ENCODE data around the gene DSCAML1. TPM values are rescaled to one million over a fixed set of nuclear protein-coding genes. Genes with fewer than 3 reads are reported as not detected.

Gene DSCAML1
- total RNA-seq, 1 experiment from 2014 or later, result 0.15 TPM

GRCh38 chr11:117743121-117743815 is 53.7 kb downstream of the DSCAML1 start:
- Histone ChIP-seq H4K20me1 (ENCODE audit: control insufficient read depth, insufficient read depth, insufficient read length) (no peaks in the 10 kb centered on the region), H3K79me1 (ENCODE audit: insufficient read depth, low read depth, low read length, poor library complexity, severe bottlenecking) (no peaks in the 10 kb centered on the region), H3K23ac (ENCODE audit: insufficient read length, low read depth, low read length) (no peak overlapping the region), H3K14ac (ENCODE audit: insufficient read depth, low read length) (no peak overlapping the region), H3K4ac (ENCODE audit: low read depth, low read length) (no peak overlapping the region), H3K23me2 (ENCODE audit: insufficient read length, low read depth, low read length, poor library complexity, severe bottlenecking) (no peaks in the 10 kb centered on the region), H3T11ph (ENCODE audit: low read length) (no peak overlapping the region), H4K5ac (ENCODE audit: insufficient read length, low read depth, low read length) (no peak overlapping the region), H3K4me1 (ENCODE audit: insufficient read depth, low read length) (peaks cover 5% of the 10 kb centered on the region; the same call in 1 of the 2 replicates), H3K9me3 (ENCODE audit: control insufficient read depth, low read depth, low read length) (no peaks in the 10 kb centered on the region), H2BK120ac (ENCODE audit: low read depth, low read length, poor library complexity, severe bottlenecking) (no peak overlapping the region), H3K56ac (ENCODE audit: insufficient read length, low read depth, low read length) (no peak overlapping the region), H3K79me2 (ENCODE audit: insufficient read depth, low read length) (no peaks in the 10 kb centered on the region), H2BK15ac (ENCODE audit: low read depth, low read length) (no peak overlapping the region), H3K27me3 (ENCODE audit: insufficient read depth, low read length) (no peaks in the 10 kb centered on the region), H2BK20ac (ENCODE audit: low read depth, low read length, poor library complexity, severe bottlenecking) (no peak overlapping the region), H3K4me2 (ENCODE audit: insufficient read depth, insufficient read length, low read length) (no peak overlapping the region), H4K8ac (replicated peaks; ENCODE audit: insufficient read length, low read depth, low read length) (no peak overlapping the region), H3K27ac (ENCODE audit: insufficient read length, low read depth, low read length) (no peak overlapping the region), H4K91ac (ENCODE audit: insufficient read length, low read depth, low read length) (no peak overlapping the region), H2AFZ (ENCODE audit: low read length) (no peak overlapping the region), H2AK5ac (ENCODE audit: insufficient read length, low read length) (no peak overlapping the region), H3K9ac (ENCODE audit: extremely low read depth, insufficient read length, low read length) (no peak overlapping the region), H3K18ac (ENCODE audit: insufficient read length, low read depth, low read length) (no peak overlapping the region), H2BK12ac (ENCODE audit: insufficient read length, low read depth, low read length) (no peak overlapping the region), H2BK5ac (ENCODE audit: insufficient read length, low read length) (no peak overlapping the region)
- no CpG with 5 or more reads among the region's 9 CpGs for WGBS (ENCODE audit: extremely low coverage, insufficient read length, low lambda C conversion rate)
- no peaks in the 10 kb centered on the region for H3K36me3 Mint-ChIP-seq (ENCODE audit: insufficient read depth in 1 of 3, low read depth in 3 of 3)
- H3K4me1 Mint-ChIP-seq, result peaks cover 14 to 28% of the 10 kb centered on the region in 2 experiments
- peaks cover 19% of the 10 kb centered on the region for H3K27me3 Mint-ChIP-seq (ENCODE audit: low read depth)
- H3K27ac Mint-ChIP-seq, result peak overlapping the region in 1 of 3 experiments; percentile 81; a peak in 2 of 7 replicates
- no peak for TF ChIP-seq CTCF (conservative IDR thresholded peaks at IDR 0.05)
- DNase-seq, result no peak
- H3K9me3 Mint-ChIP-seq, result no peaks in the 10 kb centered on the region; a peak in 1 of 5 replicates
- no peak overlapping the region for H3K4me3 Mint-ChIP-seq

All from H9 (cell line).